Neural cell (in vitro differentiated cells): ENCODE measurements around the gene SPSB4.

Experiments
- CTCF ChIP-seq: fragments of 450-650 bp; IDR thresholded peaks from 2 replicates; pipeline ENCODE4 v1.5.1; 2014; ENCODE audit warnings: antibody characterized with exemption, mild to moderate bottlenecking, moderate library complexity; ENCODE audit not compliant: poor library complexity, severe bottlenecking
- POLR2AphosphoS5 ChIP-seq: IDR thresholded peaks from 2 replicates; pipeline ENCODE4 v1.6.1; 2012
- RAD21 ChIP-seq: fragments of 450-650 bp; conservative IDR thresholded peaks from 2 replicates; pipeline ENCODE4 v1.6.1; 2014; ENCODE audit warnings: antibody characterized with exemption, mild to moderate bottlenecking, moderate library complexity

- TF ChIP-seq POLR2AphosphoS5 = no peak
- TF ChIP-seq CTCF = no peak
- no peak for TF ChIP-seq RAD21
These were observed 7.8 kb downstream of the SPSB4 start for GRCh38 chr3:141058996-141059395.
